ENCODE data around the gene RASAL2. TPM values are rescaled to one million over a fixed set of nuclear protein-coding genes. Genes with fewer than 3 reads are reported as not detected.

Gene RASAL2
- total and polyA plus RNA-seq, 2 experiments from 2014 or later: 16.0 to 42.2 TPM

DNA sequence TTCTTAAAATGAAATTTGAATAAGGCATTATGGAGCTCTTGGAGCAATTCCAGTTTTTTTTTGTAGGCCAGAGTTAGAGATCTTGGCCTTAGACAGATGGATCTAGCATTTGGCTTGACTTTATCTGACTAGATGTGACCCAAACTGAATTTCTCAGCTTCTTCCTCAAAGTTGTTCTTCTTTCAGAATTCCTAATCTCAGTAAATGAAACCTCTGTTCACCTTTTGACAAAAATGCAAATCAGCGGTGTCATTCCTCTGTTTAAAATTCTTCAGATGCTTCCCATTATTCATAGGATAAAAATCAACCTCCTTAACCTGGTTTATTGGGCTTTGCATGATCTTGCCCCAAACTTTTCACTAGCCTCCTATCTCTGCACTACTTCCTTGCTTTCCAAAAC lies 177.6 kb downstream of the RASAL2 start (continued):
- TF ChIP-seq REST (IDR thresholded peaks at IDR 0.05; ENCODE audit: unreplicated experiment) (no peak), ZNF114 (CRISPR knock-in tag; IDR thresholded peaks at IDR 0.05) (no peak), CREB1 (CRISPR knock-in tag; IDR thresholded peaks at IDR 0.05; ENCODE audit: low read depth) (no peak), STAT1 (IDR thresholded peaks at IDR 0.05; ENCODE audit: unreplicated experiment) (no peak)
- TF ChIP-seq, protein P1, sequence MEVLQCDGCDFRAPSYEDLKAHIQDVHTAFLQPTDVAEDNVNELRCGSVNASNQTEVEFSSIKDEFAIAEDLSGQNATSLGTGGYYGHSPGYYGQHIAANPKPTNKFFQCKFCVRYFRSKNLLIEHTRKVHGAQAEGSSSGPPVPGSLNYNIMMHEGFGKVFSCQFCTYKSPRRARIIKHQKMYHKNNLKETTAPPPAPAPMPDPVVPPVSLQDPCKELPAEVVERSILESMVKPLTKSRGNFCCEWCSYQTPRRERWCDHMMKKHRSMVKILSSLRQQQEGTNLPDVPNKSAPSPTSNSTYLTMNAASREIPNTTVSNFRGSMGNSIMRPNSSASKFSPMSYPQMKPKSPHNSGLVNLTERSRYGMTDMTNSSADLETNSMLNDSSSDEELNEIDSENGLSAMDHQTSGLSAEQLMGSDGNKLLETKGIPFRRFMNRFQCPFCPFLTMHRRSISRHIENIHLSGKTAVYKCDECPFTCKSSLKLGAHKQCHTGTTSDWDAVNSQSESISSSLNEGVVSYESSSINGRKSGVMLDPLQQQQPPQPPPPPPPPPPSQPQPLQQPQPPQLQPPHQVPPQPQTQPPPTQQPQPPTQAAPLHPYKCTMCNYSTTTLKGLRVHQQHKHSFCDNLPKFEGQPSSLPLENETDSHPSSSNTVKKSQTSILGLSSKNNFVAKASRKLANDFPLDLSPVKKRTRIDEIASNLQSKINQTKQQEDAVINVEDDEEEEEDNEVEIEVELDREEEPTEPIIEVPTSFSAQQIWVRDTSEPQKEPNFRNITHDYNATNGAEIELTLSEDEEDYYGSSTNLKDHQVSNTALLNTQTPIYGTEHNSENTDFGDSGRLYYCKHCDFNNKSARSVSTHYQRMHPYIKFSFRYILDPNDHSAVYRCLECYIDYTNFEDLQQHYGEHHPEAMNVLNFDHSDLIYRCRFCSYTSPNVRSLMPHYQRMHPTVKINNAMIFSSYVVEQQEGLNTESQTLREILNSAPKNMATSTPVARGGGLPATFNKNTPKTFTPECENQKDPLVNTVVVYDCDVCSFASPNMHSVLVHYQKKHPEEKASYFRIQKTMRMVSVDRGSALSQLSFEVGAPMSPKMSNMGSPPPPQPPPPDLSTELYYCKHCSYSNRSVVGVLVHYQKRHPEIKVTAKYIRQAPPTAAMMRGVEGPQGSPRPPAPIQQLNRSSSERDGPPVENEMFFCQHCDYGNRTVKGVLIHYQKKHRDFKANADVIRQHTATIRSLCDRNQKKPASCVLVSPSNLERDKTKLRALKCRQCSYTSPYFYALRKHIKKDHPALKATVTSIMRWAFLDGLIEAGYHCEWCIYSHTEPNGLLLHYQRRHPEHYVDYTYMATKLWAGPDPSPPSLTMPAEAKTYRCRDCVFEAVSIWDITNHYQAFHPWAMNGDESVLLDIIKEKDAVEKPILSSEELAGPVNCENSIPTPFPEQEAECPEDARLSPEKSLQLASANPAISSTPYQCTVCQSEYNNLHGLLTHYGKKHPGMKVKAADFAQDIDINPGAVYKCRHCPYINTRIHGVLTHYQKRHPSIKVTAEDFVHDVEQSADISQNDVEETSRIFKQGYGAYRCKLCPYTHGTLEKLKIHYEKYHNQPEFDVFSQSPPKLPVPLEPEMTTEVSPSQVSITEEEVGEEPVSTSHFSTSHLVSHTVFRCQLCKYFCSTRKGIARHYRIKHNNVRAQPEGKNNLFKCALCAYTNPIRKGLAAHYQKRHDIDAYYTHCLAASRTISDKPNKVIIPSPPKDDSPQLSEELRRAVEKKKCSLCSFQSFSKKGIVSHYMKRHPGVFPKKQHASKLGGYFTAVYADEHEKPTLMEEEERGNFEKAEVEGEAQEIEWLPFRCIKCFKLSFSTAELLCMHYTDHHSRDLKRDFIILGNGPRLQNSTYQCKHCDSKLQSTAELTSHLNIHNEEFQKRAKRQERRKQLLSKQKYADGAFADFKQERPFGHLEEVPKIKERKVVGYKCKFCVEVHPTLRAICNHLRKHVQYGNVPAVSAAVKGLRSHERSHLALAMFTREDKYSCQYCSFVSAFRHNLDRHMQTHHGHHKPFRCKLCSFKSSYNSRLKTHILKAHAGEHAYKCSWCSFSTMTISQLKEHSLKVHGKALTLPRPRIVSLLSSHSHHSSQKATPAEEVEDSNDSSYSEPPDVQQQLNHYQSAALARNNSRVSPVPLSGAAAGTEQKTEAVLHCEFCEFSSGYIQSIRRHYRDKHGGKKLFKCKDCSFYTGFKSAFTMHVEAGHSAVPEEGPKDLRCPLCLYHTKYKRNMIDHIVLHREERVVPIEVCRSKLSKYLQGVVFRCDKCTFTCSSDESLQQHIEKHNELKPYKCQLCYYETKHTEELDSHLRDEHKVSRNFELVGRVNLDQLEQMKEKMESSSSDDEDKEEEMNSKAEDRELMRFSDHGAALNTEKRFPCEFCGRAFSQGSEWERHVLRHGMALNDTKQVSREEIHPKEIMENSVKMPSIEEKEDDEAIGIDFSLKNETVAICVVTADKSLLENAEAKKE (CRISPR knock-in tag; IDR thresholded peaks at IDR 0.05): no peak

Data from GM23338 (cell line).